Panc1 (cell line): Measurements from ENCODE around the gene NFATC1. TPM values are rescaled to one million over a fixed set of nuclear protein-coding genes. Genes with fewer than 3 reads are reported as not detected.

ENCODE experiments used
- ATAC-seq: fragments of 200-7000 bp; cut with Tn5 transposase; 2 replicates; pipeline ENCODE4 v1.9.1; 2020; ENCODE audit warnings: mild to moderate bottlenecking, moderate library complexity
- BruUV-seq: library from RNA; stranded (reverse); fragments of 400-500 nt; replicated peaks from 2 replicates; lab custom pipeline; 2021; lab: Mats Ljungman, UMichigan
- CTCF ChIA-PET: fragments of 300-600 bp; sonication (Branson Sonifier 250); formaldehyde crosslinking; loops from one replicate; lab custom pipeline; 2022; ENCODE audit warnings: antibody characterized with exemption; lab: Charles Lee
- POLR2A ChIA-PET: fragments of 300-600 bp; sonication (Branson Sonifier 250); formaldehyde crosslinking; loops from one replicate; lab custom pipeline; 2022; ENCODE audit warnings: antibody characterized with exemption; lab: Charles Lee
- DNase-seq: peaks from one replicate; pipeline ENCODE4 v3.0.0-alpha.2; 2010; ENCODE audit warnings: low read depth, low spot score
- H3K27ac ChIP-seq: 2 replicates; pipeline ENCODE4 v1.5.1; 2011; ENCODE audit warnings: mild to moderate bottlenecking, low read length, inconsistent platforms
- H3K27me3 ChIP-seq: fragments of 200-500 bp; sonication (Bioruptor generic); 2 replicates; pipeline ENCODE4 v1.6.0; 2014; ENCODE audit warnings: low read length, inconsistent platforms; ENCODE audit not compliant: control insufficient read depth, insufficient read depth
- H3K36me3 ChIP-seq: fragments of 200-500 bp; sonication (Bioruptor generic); 2 replicates; pipeline ENCODE4 v1.5.1; 2014; ENCODE audit warnings: inconsistent platforms, mild to moderate bottlenecking, low read length, moderate library complexity; ENCODE audit not compliant: control insufficient read depth, insufficient read depth
- H3K4me1 ChIP-seq: 2 replicates; pipeline ENCODE4 v1.5.1; 2011; ENCODE audit warnings: inconsistent platforms, mild to moderate bottlenecking, low read length, moderate library complexity; ENCODE audit not compliant: control insufficient read depth, insufficient read depth
- H3K4me3 ChIP-seq, 2 experiments: 2 replicates each; pipeline ENCODE4 v1.5.1; 2011 to 2012; ENCODE audit warnings: low read depth in 2 of 2, low read length in 2 of 2, mild to moderate bottlenecking in 2 of 2, inconsistent platforms in 1 of 2, moderate library complexity in 1 of 2
- H3K9me3 ChIP-seq: fragments of 200-500 bp; sonication (Bioruptor generic); 2 replicates; pipeline ENCODE4 v1.5.1; 2014; ENCODE audit warnings: low read depth, mild to moderate bottlenecking, inconsistent platforms, low read length, moderate library complexity; ENCODE audit not compliant: control insufficient read depth, insufficient read depth
- POLR2AphosphoS5 ChIP-seq: IDR thresholded peaks from 2 replicates; pipeline ENCODE4 v1.6.1; 2012; ENCODE audit warnings: mild to moderate bottlenecking, low read depth, low read length, moderate library complexity
- SIN3A ChIP-seq: IDR thresholded peaks from 2 replicates; pipeline ENCODE4 v1.6.1; 2012; ENCODE audit warnings: low read depth, mild to moderate bottlenecking, low read length, moderate library complexity, borderline replicate concordance; ENCODE audit not compliant: insufficient read depth
- TCF7L2 ChIP-seq: IDR thresholded peaks from 2 replicates; pipeline ENCODE4 v1.6.1; 2011; ENCODE audit warnings: mild to moderate bottlenecking, low read depth, low read length, inconsistent platforms
- in situ Hi-C: cut with HindIII; loops from 2 replicates; pipeline ENCODE4 v1.10.0; 2016; ENCODE audit warnings: low sequenced_read_pairs, low pct_unique_long_range_greater_than_20kb
- intact Hi-C: fragments of 100-400 bp; cut with micrococcal nuclease; formaldehyde crosslinking; loops from one replicate; pipeline ENCODE4 v1.10.0; 2022; ENCODE audit not compliant: unreplicated experiment
- total RNA-seq: library from RNA; stranded (reverse); gene quantifications from one replicate; pipeline ENCODE4 v1.2.1, GENCODE V29; 2021; ENCODE audit not compliant: unreplicated experiment
- TF ChIP-seq, protein P1 (sequence below): fragments of 450-650 bp; IDR thresholded peaks from 2 replicates; pipeline ENCODE4 v1.5.1; 2017; ENCODE audit warnings: mild to moderate bottlenecking
- TF ChIP-seq, protein P2 (sequence below), 2 experiments: IDR thresholded peaks; 2 replicates each; pipeline ENCODE4 v1.6.1; 2011 to 2012; ENCODE audit warnings: low read depth in 2 of 2, control low read depth in 1 of 2, low read length in 1 of 2, mild to moderate bottlenecking in 1 of 2, moderate library complexity in 1 of 2; ENCODE audit not compliant: insufficient read depth in 1 of 2

The NFATC1 gene
- total RNA-seq, 1 experiment from 2014 or later, result 30.8 TPM

DNA sequence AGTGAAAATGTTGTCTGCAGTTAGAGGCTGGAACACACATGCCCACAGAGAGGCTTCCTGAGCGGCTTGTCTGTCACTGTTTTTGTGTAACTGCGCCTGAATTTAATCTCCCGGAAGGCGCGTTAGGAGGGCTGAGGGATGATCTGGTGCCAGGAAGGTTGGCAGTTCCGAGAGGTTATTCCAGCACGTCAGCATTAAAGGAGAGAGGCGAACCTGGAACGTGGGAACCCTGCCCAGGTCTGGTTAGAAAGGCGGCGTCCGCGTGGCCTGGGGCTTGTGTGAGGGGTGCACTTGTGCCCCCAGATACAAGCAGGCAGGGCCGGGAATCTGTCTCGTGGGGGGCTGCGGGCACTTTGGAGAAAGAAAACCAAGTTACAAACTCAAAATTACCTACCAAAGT is 75.3 kb downstream of the NFATC1 start:
- ChIA-PET CTCF (no interaction called here), POLR2A (no interaction called here)
- Histone ChIP-seq H3K27ac (no peak overlapping the region), H3K36me3 (no peaks in the 10 kb centered on the region), H3K4me1 (no peaks in the 10 kb centered on the region), H3K4me3 (no peak overlapping the region), H3K9me3 (no peaks in the 10 kb centered on the region), H3K27me3 (no peaks in the 10 kb centered on the region)
- intact Hi-C loops (no loop called here), in situ Hi-C loops (no loop called here)
- BruUV-seq, result no TSS peak
- DNase-seq, result no peak
- no peak for TF ChIP-seq SIN3A
- TF ChIP-seq, protein P1, sequence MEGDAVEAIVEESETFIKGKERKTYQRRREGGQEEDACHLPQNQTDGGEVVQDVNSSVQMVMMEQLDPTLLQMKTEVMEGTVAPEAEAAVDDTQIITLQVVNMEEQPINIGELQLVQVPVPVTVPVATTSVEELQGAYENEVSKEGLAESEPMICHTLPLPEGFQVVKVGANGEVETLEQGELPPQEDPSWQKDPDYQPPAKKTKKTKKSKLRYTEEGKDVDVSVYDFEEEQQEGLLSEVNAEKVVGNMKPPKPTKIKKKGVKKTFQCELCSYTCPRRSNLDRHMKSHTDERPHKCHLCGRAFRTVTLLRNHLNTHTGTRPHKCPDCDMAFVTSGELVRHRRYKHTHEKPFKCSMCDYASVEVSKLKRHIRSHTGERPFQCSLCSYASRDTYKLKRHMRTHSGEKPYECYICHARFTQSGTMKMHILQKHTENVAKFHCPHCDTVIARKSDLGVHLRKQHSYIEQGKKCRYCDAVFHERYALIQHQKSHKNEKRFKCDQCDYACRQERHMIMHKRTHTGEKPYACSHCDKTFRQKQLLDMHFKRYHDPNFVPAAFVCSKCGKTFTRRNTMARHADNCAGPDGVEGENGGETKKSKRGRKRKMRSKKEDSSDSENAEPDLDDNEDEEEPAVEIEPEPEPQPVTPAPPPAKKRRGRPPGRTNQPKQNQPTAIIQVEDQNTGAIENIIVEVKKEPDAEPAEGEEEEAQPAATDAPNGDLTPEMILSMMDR, result no peak
- TF ChIP-seq POLR2AphosphoS5, result no peak
- TF ChIP-seq TCF7L2, result no peak
- TF ChIP-seq, protein P2, sequence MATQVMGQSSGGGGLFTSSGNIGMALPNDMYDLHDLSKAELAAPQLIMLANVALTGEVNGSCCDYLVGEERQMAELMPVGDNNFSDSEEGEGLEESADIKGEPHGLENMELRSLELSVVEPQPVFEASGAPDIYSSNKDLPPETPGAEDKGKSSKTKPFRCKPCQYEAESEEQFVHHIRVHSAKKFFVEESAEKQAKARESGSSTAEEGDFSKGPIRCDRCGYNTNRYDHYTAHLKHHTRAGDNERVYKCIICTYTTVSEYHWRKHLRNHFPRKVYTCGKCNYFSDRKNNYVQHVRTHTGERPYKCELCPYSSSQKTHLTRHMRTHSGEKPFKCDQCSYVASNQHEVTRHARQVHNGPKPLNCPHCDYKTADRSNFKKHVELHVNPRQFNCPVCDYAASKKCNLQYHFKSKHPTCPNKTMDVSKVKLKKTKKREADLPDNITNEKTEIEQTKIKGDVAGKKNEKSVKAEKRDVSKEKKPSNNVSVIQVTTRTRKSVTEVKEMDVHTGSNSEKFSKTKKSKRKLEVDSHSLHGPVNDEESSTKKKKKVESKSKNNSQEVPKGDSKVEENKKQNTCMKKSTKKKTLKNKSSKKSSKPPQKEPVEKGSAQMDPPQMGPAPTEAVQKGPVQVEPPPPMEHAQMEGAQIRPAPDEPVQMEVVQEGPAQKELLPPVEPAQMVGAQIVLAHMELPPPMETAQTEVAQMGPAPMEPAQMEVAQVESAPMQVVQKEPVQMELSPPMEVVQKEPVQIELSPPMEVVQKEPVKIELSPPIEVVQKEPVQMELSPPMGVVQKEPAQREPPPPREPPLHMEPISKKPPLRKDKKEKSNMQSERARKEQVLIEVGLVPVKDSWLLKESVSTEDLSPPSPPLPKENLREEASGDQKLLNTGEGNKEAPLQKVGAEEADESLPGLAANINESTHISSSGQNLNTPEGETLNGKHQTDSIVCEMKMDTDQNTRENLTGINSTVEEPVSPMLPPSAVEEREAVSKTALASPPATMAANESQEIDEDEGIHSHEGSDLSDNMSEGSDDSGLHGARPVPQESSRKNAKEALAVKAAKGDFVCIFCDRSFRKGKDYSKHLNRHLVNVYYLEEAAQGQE (IDR thresholded peaks at IDR 0.05; ENCODE audit: insufficient read depth in 1 of 2, low read depth in 2 of 2, low read length in 1 of 2), result no peak
- no peak for ATAC-seq

DNA sequence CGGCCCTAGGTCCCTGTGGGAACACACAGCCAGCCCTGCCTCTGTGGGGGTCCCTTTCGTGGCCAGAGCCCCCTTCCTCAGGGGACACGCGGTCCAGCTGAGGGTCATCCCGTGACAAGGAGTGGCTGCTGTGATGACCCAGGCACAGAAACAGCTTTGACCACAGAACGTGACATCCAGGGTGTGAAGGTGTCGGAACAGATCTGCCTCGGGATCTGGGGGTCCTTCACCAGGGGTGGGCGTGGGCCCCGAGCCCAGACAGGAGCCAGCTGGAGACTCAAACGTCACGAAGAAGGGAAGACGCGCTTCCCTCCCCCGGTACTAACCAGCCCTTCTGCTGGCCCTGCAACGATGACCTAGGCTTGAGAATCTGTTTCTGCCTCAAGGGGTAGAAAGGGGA is 75.9 kb downstream of the NFATC1 start:
- Histone ChIP-seq H3K9me3 (no peaks in the 10 kb centered on the region), H3K4me3 (no peak overlapping the region), H3K4me1 (no peaks in the 10 kb centered on the region), H3K27me3 (no peaks in the 10 kb centered on the region), H3K36me3 (no peaks in the 10 kb centered on the region), H3K27ac (no peak overlapping the region)
- in situ Hi-C loops (no loop called here), intact Hi-C loops (no loop called here)
- BruUV-seq, result no TSS peak
- ChIA-PET CTCF (interaction anchor here (0.6 kb wide), 1 partner anchor 37 kb away, joined by 6 read pairs; no protein-coding TSS in a partner anchor), POLR2A (no interaction called here)
- TF ChIP-seq, protein P1, result no peak
- no peak for TF ChIP-seq SIN3A
- TF ChIP-seq TCF7L2, result no peak
- TF ChIP-seq POLR2AphosphoS5, result no peak
- TF ChIP-seq, protein P2 (IDR thresholded peaks at IDR 0.05; ENCODE audit: insufficient read depth in 1 of 2, low read depth in 2 of 2, low read length in 1 of 2), result no peak
- DNase-seq (no peak), ATAC-seq (no peak)
